ENCODE results near the gene SERTAD1.

GRCh38 chr19:40466985-40467734 is 41.4 kb upstream of the SERTAD1 start, which contains the start of gene SPTBN4:
- TF ChIP-seq CTCF (IDR thresholded peaks at IDR 0.05; ENCODE audit: low read length) (no peak), EZH2 (IDR thresholded peaks at IDR 0.05; ENCODE audit: borderline replicate concordance, low read length) (no peak)

Measured in OCI-LY1 (cell line).